ENCODE measurements around the gene TRMU.

- TF ChIP-seq CTCF (IDR thresholded peaks at IDR 0.05; ENCODE audit: poor library complexity) (peak; percentile 82), EZH2 (IDR thresholded peaks at IDR 0.05; ENCODE audit: borderline replicate concordance) (no peak)
Observed at GRCh38 chr22:46355369-46355995, 20.0 kb downstream of the TRMU start.

Measured in hepatocyte (in vitro differentiated cells).